ENCODE data around the gene SYTL3.
"Not testable (repeated sequence)": the region's sequence is repeated elsewhere in the genome, so short reads cannot be mapped to it uniquely, and the experiment has no call there.

GRCh38 chr6:158701268-158701667, 51.4 kb downstream of the SYTL3 start:
- TF ChIP-seq SP4 (IDR thresholded peaks at IDR 0.05; ENCODE audit: low read length); RAD21 (IDR thresholded peaks at IDR 0.05 in 1 of 2, conservative IDR thresholded peaks at IDR 0.05 in 1 of 2; ENCODE audit: low read depth in 2 of 2, low read length in 2 of 2); EP300 (IDR thresholded peaks at IDR 0.05; ENCODE audit: borderline replicate concordance in 1 of 2, low read depth in 2 of 2, low read length in 2 of 2); CBX5 (IDR thresholded peaks at IDR 0.05; ENCODE audit: low read depth, low read length); POLR2A (IDR thresholded peaks at IDR 0.05; ENCODE audit: control extremely low read depth in 1 of 2, low read depth in 2 of 2, low read length in 2 of 2): not testable (repeated sequence)
- TF ChIP-seq, protein P1, sequence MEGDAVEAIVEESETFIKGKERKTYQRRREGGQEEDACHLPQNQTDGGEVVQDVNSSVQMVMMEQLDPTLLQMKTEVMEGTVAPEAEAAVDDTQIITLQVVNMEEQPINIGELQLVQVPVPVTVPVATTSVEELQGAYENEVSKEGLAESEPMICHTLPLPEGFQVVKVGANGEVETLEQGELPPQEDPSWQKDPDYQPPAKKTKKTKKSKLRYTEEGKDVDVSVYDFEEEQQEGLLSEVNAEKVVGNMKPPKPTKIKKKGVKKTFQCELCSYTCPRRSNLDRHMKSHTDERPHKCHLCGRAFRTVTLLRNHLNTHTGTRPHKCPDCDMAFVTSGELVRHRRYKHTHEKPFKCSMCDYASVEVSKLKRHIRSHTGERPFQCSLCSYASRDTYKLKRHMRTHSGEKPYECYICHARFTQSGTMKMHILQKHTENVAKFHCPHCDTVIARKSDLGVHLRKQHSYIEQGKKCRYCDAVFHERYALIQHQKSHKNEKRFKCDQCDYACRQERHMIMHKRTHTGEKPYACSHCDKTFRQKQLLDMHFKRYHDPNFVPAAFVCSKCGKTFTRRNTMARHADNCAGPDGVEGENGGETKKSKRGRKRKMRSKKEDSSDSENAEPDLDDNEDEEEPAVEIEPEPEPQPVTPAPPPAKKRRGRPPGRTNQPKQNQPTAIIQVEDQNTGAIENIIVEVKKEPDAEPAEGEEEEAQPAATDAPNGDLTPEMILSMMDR (IDR thresholded peaks at IDR 0.05; ENCODE audit: control extremely low read depth in 1 of 3, insufficient read depth in 1 of 3, low read depth in 1 of 3, low read length in 3 of 3): not testable (repeated sequence)
